DOHH2 (cell line): ENCODE measurements around the gene STON1.

ENCODE experiments used
- H3F3A ChIP-seq: fragments of 200-600 bp; sonication (generic), shearing (Covaris generic); 2 replicates; pipeline ENCODE4 v1.6.0; 2016; ENCODE audit warnings: antibody characterized with exemption, mild to moderate bottlenecking; ENCODE audit not compliant: control insufficient read depth, insufficient read depth
- H3K27ac ChIP-seq: fragments of 200-600 bp; sonication (generic); 2 replicates; pipeline ENCODE4 v1.5.1; 2014; ENCODE audit warnings: low read depth, mild to moderate bottlenecking, low read length, moderate library complexity
- H3K27me3 ChIP-seq: fragments of 200-600 bp; sonication (generic); 2 replicates; pipeline ENCODE4 v1.6.1; 2014; ENCODE audit warnings: mild to moderate bottlenecking, low read length, mixed read lengths; ENCODE audit not compliant: control insufficient read depth
- H3K36me3 ChIP-seq: fragments of 200-600 bp; sonication (generic); 2 replicates; pipeline ENCODE4 v1.6.1; 2014; ENCODE audit warnings: mild to moderate bottlenecking, low read length, moderate library complexity, mixed read lengths; ENCODE audit not compliant: control insufficient read depth
- H3K4me1 ChIP-seq: fragments of 200-600 bp; sonication (generic); 2 replicates; pipeline ENCODE4 v1.6.1; 2014; ENCODE audit warnings: mild to moderate bottlenecking, low read length, mixed read lengths; ENCODE audit not compliant: control insufficient read depth
- H3K4me2 ChIP-seq: fragments of 200-600 bp; sonication (generic); 2 replicates; pipeline ENCODE4 v1.6.0; 2014; ENCODE audit warnings: mild to moderate bottlenecking, low read length, moderate library complexity
- H3K4me3 ChIP-seq: fragments of 200-600 bp; sonication (generic); 2 replicates; pipeline ENCODE4 v1.5.1; 2014; ENCODE audit warnings: mild to moderate bottlenecking, low read length, mixed read lengths
- H3K79me2 ChIP-seq: fragments of 200-600 bp; sonication (generic); 2 replicates; pipeline ENCODE4 v1.6.1; 2014; ENCODE audit warnings: mild to moderate bottlenecking, low read length, mixed read lengths; ENCODE audit not compliant: control insufficient read depth
- H3K9me2 ChIP-seq: fragments of 200-600 bp; sonication (generic); replicated peaks from 2 replicates; pipeline ENCODE4 v1.6.1; 2014; ENCODE audit warnings: mild to moderate bottlenecking, low read length, mixed read lengths; ENCODE audit not compliant: control insufficient read depth
- H3K9me3 ChIP-seq: fragments of 200-600 bp; sonication (generic); 2 replicates; pipeline ENCODE4 v1.6.1; 2014; ENCODE audit warnings: antibody characterized with exemption, low read length, mixed read lengths; ENCODE audit not compliant: control insufficient read depth, insufficient read depth
- H4K20me1 ChIP-seq: fragments of 200-600 bp; sonication (generic); 2 replicates; pipeline ENCODE4 v1.6.0; 2014; ENCODE audit warnings: low read depth, mild to moderate bottlenecking, antibody characterized with exemption, low read length, moderate library complexity; ENCODE audit not compliant: control insufficient read depth, insufficient read depth
- EZH2phosphoT487 ChIP-seq: fragments of 200-600 bp; sonication (generic); IDR thresholded peaks from 2 replicates; pipeline ENCODE4 v1.6.1; 2017; ENCODE audit warnings: borderline replicate concordance, mild to moderate bottlenecking, antibody characterized with exemption, low read length, moderate library complexity, mixed read lengths
- TF ChIP-seq, protein P1 (sequence below): fragments of 200-600 bp; sonication (generic); IDR thresholded peaks from one replicate; pipeline ENCODE4 v1.5.1; 2014; ENCODE audit warnings: antibody characterized with exemption, mild to moderate bottlenecking, low read depth, low read length; ENCODE audit not compliant: poor library complexity, severe bottlenecking

Gene STON1

DNA sequence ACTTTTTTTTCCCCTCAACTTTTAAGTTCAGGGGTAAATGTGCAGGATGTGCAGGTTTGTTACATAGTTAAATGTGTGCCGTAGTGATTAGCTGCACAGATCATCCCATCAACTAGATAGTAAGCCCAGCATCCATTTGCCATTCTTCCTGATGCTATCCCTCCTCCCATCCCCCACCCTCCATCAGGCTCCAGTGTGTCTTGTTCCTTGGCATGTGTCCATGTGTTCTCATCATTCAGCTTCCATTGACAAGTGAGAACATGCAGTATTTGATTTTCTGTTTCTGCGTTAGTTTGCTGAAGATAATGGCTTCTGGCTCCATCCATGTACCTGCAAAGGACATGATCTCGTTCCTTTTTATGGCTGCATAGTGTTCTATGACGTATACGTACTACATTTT, 47.2 kb upstream of the STON1 start:
- Histone ChIP-seq H3K79me2 (no peaks in the 10 kb centered on the region), H4K20me1 (no peaks in the 10 kb centered on the region), H3K9me2 (no peaks in the 10 kb centered on the region), H3K27me3 (no peaks in the 10 kb centered on the region), H3K36me3 (peaks cover 46% of the 10 kb centered on the region), H3K27ac (no peak overlapping the region), H3K4me2 (no peak overlapping the region), H3K9me3 (no peaks in the 10 kb centered on the region), H3K4me3 (no peak overlapping the region), H3K4me1 (no peaks in the 10 kb centered on the region), H3F3A (no peaks in the 10 kb centered on the region)
- TF ChIP-seq, protein P1, sequence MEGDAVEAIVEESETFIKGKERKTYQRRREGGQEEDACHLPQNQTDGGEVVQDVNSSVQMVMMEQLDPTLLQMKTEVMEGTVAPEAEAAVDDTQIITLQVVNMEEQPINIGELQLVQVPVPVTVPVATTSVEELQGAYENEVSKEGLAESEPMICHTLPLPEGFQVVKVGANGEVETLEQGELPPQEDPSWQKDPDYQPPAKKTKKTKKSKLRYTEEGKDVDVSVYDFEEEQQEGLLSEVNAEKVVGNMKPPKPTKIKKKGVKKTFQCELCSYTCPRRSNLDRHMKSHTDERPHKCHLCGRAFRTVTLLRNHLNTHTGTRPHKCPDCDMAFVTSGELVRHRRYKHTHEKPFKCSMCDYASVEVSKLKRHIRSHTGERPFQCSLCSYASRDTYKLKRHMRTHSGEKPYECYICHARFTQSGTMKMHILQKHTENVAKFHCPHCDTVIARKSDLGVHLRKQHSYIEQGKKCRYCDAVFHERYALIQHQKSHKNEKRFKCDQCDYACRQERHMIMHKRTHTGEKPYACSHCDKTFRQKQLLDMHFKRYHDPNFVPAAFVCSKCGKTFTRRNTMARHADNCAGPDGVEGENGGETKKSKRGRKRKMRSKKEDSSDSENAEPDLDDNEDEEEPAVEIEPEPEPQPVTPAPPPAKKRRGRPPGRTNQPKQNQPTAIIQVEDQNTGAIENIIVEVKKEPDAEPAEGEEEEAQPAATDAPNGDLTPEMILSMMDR, result no peak
- no peak for TF ChIP-seq EZH2phosphoT487

DNA sequence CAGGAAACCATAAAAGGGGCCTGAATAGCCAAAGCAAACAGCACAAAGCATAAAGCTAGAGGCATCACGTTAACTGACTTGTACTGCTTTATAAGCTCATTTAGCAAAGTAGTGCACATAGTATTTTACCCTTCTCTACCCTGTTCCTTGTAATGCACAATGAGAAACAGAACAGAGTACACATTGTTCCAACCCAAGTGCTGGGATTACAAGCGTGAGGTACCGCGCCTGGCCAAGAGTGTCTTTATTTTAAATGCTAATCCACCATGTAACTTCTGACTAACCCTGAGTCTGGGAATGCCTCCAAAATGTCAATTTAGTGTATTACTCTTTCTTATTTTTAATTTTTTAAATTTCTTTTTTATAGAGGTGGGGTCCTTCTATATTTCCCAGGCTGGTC, 46.4 kb upstream of the STON1 start:
- no peaks in the 10 kb centered on the region for H3K27me3 ChIP-seq
- no peaks in the 10 kb centered on the region for H3K9me2 ChIP-seq
- H4K20me1 ChIP-seq, result no peaks in the 10 kb centered on the region
- H3K79me2 ChIP-seq, result no peaks in the 10 kb centered on the region
- TF ChIP-seq EZH2phosphoT487, result no peak
- TF ChIP-seq, protein P1, result no peak
- H3K9me3 ChIP-seq, result no peaks in the 10 kb centered on the region
- H3K36me3 ChIP-seq, result peaks cover 48% of the 10 kb centered on the region
- H3F3A ChIP-seq, result no peaks in the 10 kb centered on the region
- H3K4me3 ChIP-seq, result no peak overlapping the region
- H3K4me2 ChIP-seq, result no peak overlapping the region
- H3K27ac ChIP-seq, result no peak overlapping the region
- H3K4me1 ChIP-seq, result no peaks in the 10 kb centered on the region

DNA sequence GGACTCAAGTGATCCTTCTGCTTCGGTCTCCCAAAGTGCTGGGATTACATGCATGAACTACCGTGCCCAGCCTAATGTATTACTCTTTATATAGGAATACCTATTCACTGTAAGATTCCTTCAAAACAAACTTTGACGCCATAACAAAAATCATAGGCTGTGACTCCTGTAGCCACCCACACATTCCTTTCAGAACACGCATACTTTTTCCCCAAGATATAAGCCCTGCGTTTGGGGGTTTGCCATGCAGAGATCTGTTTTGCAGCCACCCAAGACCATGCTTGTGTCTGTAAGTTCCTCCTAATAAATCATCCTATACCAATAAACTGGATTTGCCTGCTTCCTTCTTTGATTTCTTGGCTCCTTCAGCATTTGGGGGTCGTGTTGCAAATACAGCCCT, 46.0 kb upstream of the STON1 start:
- Histone ChIP-seq H3K27me3 (no peaks in the 10 kb centered on the region), H3K36me3 (peaks cover 51% of the 10 kb centered on the region), H3K9me3 (no peaks in the 10 kb centered on the region), H4K20me1 (no peaks in the 10 kb centered on the region), H3K79me2 (no peaks in the 10 kb centered on the region), H3K9me2 (no peaks in the 10 kb centered on the region), H3K4me2 (no peak overlapping the region), H3K4me3 (no peak overlapping the region), H3K27ac (no peak overlapping the region), H3K4me1 (no peaks in the 10 kb centered on the region), H3F3A (no peaks in the 10 kb centered on the region)
- TF ChIP-seq, protein P1, result no peak

DNA sequence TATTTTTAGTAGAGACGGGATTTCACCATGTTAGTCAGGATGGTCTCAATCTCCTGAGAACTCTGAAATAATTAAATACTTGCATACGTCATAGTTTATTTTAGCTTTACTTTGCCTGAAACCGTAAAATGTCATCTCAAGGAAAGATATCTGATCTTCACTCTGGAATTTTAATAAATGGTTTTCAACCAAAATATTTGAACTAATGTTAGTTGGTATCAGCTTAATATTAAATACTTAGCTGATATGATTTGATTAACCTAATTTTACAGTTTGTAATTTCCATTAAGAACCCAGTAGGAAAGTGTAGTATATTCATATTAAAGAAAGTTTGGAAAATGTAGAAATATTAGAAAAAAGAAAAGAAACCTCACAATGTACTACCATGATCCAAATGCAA, 41.4 kb upstream of the STON1 start:
- Histone ChIP-seq H3K36me3 (peaks cover 38% of the 10 kb centered on the region), H4K20me1 (no peaks in the 10 kb centered on the region), H3K4me3 (no peak overlapping the region), H3F3A (no peaks in the 10 kb centered on the region; the same call in 1 of the 2 replicates), H3K27me3 (no peaks in the 10 kb centered on the region), H3K9me2 (no peaks in the 10 kb centered on the region), H3K4me1 (peaks cover 5% of the 10 kb centered on the region), H3K4me2 (no peak overlapping the region), H3K27ac (no peak overlapping the region), H3K79me2 (no peaks in the 10 kb centered on the region), H3K9me3 (no peaks in the 10 kb centered on the region)
- TF ChIP-seq, protein P1, result no peak
- TF ChIP-seq EZH2phosphoT487, result no peak
